IPS DF 19.7 (cell line): ENCODE results near the gene GPC6.

Source experiments
- DNase-seq: peaks from one replicate; pipeline ENCODE4 v3.0.0-alpha.2; 2013; ENCODE audit warnings: low read depth, low spot score

GPC6 gene

GRCh38 chr13:94031609-94032008 lies 805.0 kb downstream of the GPC6 start:
- no peak for DNase-seq

GRCh38 chr13:94033098-94033497 lies 806.5 kb downstream of the GPC6 start:
- no peak for DNase-seq

- no peak for DNase-seq
Measured at GRCh38 chr13:94033830-94034642, 807.4 kb downstream of the GPC6 start.

- no peak for DNase-seq
Measured at GRCh38 chr13:94050039-94050438, 823.4 kb downstream of the GPC6 start.

- DNase-seq: no peak
Measured at GRCh38 chr13:94050686-94051085, 824.1 kb downstream of the GPC6 start.

- no peak for DNase-seq
Measured at GRCh38 chr13:94053986-94054593, 827.5 kb downstream of the GPC6 start.

- no peak for DNase-seq
Measured at GRCh38 chr13:94056362-94056990, 829.9 kb downstream of the GPC6 start.

DNA sequence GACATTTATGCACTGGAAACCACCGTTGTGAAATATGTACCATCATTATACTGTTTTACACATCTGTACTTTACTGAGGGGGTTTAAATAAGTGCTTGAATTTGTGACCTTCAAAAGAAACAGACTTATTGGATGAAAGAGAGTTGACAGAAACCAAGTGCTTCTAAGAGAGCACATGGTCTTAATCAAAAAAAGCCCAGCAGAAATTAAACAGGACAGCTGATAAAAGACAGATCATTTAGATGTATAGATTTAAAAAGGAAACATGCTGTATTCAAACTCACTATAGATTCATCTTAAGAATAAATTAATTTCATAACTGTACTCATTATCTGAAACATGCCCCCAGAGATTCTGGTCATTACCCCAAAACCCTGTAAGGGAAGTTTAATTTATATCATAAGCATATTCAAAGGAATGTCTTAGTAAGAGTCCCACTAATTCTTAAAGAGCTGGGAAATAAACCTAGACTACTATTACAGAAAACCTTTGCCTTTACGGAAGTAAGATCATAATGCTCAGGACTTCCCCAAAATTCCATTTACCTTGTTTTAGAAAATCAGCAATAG lies 831.1 kb downstream of the GPC6 start:
- no peak for DNase-seq

GRCh38 chr13:94058821-94059360 lies 832.3 kb downstream of the GPC6 start:
- DNase-seq: no peak

GRCh38 chr13:94061301-94061700 lies 834.7 kb downstream of the GPC6 start:
- DNase-seq: no peak

- no peak for DNase-seq
Measured at GRCh38 chr13:94063096-94063495, 836.5 kb downstream of the GPC6 start.

DNA sequence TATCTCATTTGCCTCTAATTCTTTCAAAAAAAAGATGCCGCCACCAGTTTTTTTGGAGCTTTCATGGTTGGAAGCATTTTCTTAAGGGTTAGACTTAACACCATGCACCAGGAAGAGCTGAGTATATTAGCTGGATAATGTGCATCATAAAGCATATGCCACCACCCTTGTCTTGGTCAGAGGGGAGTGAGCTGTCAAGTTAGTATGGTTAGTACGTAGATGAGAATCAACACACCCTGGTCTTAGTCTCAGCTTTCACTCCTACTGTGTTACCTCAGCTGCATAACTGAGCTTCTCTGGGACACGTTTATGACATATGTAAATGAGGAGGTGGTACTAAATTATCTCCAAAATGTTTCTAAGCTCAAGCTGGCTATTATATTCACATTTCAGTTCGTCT lies 837.2 kb downstream of the GPC6 start:
- DNase-seq: no peak

DNA sequence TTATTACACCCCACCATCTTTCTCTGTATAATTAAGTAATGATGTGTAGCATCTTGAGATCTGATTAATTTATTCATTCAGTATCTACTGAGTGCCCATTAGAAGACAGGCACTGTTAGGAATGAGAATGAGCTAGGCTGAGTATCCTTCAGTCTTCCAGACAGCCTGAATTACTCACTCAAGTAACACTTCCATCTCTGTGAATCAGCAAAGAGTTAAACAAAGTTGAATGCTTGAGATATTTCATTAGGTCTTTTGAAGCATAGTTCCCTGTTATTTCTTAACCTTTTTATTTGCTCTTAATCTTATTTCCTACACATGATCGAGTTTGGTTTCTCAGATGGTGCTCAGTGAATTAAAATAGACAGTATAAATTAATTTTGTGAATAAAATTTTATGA lies 839.1 kb downstream of the GPC6 start:
- no peak for DNase-seq

DNA sequence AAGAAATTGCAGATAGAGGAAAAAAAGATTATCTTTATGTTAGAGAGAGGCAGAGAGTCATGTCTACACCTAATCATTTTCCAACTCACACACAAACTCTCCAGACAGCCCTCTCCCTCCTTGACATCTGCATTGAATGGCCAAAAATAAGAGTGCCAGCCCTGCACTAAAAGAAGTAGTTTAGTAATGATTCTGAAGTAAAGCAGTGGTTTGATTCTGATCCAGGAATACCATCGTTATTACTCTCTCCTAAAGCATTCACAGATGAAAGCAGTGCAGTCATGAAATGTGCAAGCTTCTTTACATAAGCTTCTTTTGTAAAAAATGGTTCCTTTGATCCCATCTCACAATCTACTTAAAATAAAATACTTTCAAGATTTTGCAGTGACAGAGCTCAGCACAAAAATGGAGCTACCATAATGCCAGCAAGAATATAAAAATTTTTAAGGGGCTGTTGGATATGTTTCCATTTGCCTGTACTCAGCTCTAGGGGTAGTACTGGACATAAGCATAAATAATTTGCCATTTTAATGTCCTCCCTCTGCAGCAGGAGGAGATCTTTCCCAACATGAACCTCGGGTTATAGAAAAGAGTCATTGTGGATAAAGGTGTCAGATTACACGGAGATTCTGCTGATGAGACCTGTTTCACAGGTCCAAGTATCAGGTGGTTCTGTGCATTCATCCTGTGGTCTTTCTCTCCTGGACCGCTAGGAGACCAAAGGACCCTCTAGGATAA lies 846.6 kb downstream of the GPC6 start:
- no peak for DNase-seq

DNA sequence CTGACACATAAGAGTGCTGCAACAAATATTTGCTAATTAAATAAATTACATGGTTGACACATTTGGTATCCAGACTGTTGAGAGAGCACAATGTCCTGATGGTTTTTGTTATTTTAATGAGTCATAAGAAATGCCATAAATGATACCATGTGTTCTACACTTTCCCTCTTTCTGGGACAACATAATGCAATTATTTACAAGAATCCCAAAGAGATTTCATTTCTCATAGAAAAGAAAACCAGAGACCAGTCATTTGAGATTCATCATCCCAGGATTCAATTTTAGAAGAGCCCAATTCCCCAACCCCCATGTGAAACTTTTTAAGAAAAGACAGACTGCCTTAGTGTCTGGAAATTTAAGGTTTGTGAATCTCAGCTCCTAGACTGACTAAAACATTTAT lies 853.3 kb downstream of the GPC6 start:
- no peak for DNase-seq

- no peak for DNase-seq
Measured at GRCh38 chr13:94080527-94080926, 853.9 kb downstream of the GPC6 start.

DNA sequence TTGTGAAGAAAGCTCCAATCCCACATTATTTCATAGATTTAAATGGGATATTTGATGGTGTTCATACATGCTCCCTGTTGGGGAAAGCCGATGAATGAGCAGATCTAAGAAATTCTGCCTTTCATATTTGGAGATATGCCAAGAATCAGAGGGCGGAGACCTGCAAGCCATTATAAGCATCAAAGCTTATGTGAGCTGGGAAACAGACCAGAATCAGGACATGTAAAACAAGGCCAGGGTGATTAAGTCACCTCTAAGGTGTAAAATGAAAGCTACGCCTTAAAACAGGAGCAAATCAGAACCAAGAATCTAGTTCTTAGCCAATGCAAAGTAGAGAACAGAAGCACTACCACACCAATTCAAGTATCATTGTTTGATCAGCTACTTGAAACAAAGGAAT lies 860.5 kb downstream of the GPC6 start:
- DNase-seq: no peak

GRCh38 chr13:94088742-94089141 lies 862.1 kb downstream of the GPC6 start:
- DNase-seq: no peak

DNA sequence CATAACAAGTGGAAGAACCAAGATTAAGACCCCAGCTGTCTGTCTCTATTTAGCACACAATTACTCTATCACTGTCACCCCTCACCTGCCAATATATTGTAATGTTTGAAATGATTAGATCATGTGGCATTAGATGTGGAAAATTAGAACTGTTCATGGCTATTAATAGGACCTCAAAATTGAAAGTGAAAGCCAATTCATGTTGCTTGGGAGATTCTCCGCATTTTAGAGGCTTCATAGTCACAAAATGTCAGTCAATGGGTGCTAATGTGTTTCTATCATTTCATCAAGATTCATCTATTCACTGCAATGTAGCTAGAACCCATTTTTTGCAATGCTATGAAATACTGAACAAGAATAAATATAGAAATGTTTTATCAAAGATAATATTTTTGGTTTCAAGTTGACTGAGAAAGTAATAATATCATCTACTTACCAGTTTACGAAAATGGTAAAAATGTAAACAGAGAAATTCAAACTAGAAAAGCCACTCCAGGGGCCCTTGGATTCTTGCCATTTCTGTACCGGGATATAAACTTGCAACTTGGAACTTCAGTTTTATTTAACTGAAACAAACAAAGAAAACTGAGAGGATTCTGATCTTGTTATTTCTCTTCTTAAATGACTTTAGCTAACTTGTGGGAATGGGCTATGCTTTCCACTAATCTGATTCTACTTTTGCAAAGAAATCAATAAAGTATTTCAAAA lies 864.3 kb downstream of the GPC6 start:
- DNase-seq: no peak

- DNase-seq: no peak
Measured at GRCh38 chr13:94093652-94094315, 867.2 kb downstream of the GPC6 start.
